Measurements from ENCODE around the gene SEMA4G. TPM values are rescaled to one million over a fixed set of nuclear protein-coding genes. Genes with fewer than 3 reads are reported as not detected.

Gene SEMA4G
- total RNA-seq, 1 experiment from 2014 or later = 0.70 TPM

- 0 out of 2 replicates have a peak, but pooled peaks cover 5% of the 10 kb centered on the region for H3K79me2 ChIP-seq (ENCODE audit: low read depth)
- no peaks in the 10 kb centered on the region for H3K9me2 ChIP-seq (ENCODE audit: insufficient read depth)
- H2AFZ ChIP-seq = peak overlapping the region; percentile 96; the same call in 1 of the 2 replicates
- DNase-seq = peak in 1 of 2 experiments; percentile 65
- H3K27ac ChIP-seq = 0 out of 2 replicates have a peak overlapping the region, but pooled peaks have one; percentile 12
- H3K4me2 ChIP-seq = peak overlapping the region; percentile 93
- peak overlapping the region; percentile 76 for H3K4me3 ChIP-seq
- H3F3A ChIP-seq (ENCODE audit: insufficient read depth, low read depth) = peaks cover 17% of the 10 kb centered on the region; the same call in 1 of the 2 replicates
- intact Hi-C loops (cut with micrococcal nuclease; ENCODE audit: unreplicated experiment) = no loop called here
- H4K20me1 ChIP-seq (ENCODE audit: insufficient read depth) = no peaks in the 10 kb centered on the region; the same call in 1 of the 2 replicates
- CTCF ChIA-PET = interaction anchor here (0.6 to 1.5 kb wide), 5 partner anchors 13 to 621 kb away, joined by 3 to 13 read pairs (median 6); no protein-coding TSS in a partner anchor
- BruUV-seq (replicated peaks) = no TSS peak
- TF ChIP-seq CTCF (conservative IDR thresholded peaks at IDR 0.05) = no peak
- TF ChIP-seq EZH2 (IDR thresholded peaks at IDR 0.05; ENCODE audit: low read depth) = no peak
- peaks cover 11% of the 10 kb centered on the region for H3K4me1 ChIP-seq (replicated peaks; ENCODE audit: insufficient read depth)
- H3K9me3 ChIP-seq (ENCODE audit: insufficient read depth, low read depth) = no peaks in the 10 kb centered on the region
- H3K27me3 ChIP-seq (ENCODE audit: insufficient read depth, low read depth) = no peaks in the 10 kb centered on the region
- no peaks in the 10 kb centered on the region for H3K36me3 ChIP-seq (ENCODE audit: low read depth)
- POLR2A ChIA-PET (ENCODE audit: unreplicated experiment) = interaction anchor here (1.0 kb wide), 1 partner anchor 13 kb away, joined by 9 read pairs; no protein-coding TSS in a partner anchor
Observed at GRCh38 chr10:100998183-100998990, 29.1 kb downstream of the SEMA4G start.

GRCh38 chr10:100998991-100999741 is 29.9 kb downstream of the SEMA4G start:
- ChIA-PET CTCF (interaction anchor here (0.8 to 1.5 kb wide), 2 partner anchors 12 to 15 kb away, joined by 3 to 6 read pairs; no protein-coding TSS in a partner anchor), POLR2A (ENCODE audit: unreplicated experiment) (interaction anchor here (0.7 to 1.0 kb wide), 2 partner anchors 12 to 89 kb away, joined by 4 to 9 read pairs; no protein-coding TSS in a partner anchor)
- H3K4me3 ChIP-seq = peak overlapping the region; percentile 76
- no peaks in the 10 kb centered on the region for H3K27me3 ChIP-seq (ENCODE audit: insufficient read depth, low read depth)
- H3K9me3 ChIP-seq (ENCODE audit: insufficient read depth, low read depth) = no peaks in the 10 kb centered on the region
- 0 out of 2 replicates have a peak, but pooled peaks cover 5% of the 10 kb centered on the region for H3K79me2 ChIP-seq (ENCODE audit: low read depth)
- H3K4me1 ChIP-seq (replicated peaks; ENCODE audit: insufficient read depth) = peaks cover 11% of the 10 kb centered on the region
- intact Hi-C loops (cut with micrococcal nuclease; ENCODE audit: unreplicated experiment) = no loop called here
- no peaks in the 10 kb centered on the region for H3K36me3 ChIP-seq (ENCODE audit: low read depth)
- peak in 1 of 2 experiments; percentile 69 for DNase-seq
- H4K20me1 ChIP-seq (ENCODE audit: insufficient read depth) = no peaks in the 10 kb centered on the region; the same call in 1 of the 2 replicates
- peak overlapping the region; percentile 93 for H3K4me2 ChIP-seq
- H3F3A ChIP-seq (ENCODE audit: insufficient read depth, low read depth) = peaks cover 11% of the 10 kb centered on the region; the same call in 1 of the 2 replicates
- TSS peak; percentile 77 for BruUV-seq (replicated peaks)
- H3K27ac ChIP-seq = 0 out of 2 replicates have a peak overlapping the region, but pooled peaks have one; percentile 12
- H3K9me2 ChIP-seq (ENCODE audit: insufficient read depth) = no peaks in the 10 kb centered on the region
- H2AFZ ChIP-seq = peak overlapping the region; percentile 88
- TF ChIP-seq EZH2 (IDR thresholded peaks at IDR 0.05; ENCODE audit: low read depth) (no peak), CTCF (conservative IDR thresholded peaks at IDR 0.05) (peak; percentile 83)

- Histone ChIP-seq H3K9me3 (ENCODE audit: insufficient read depth, low read depth) (no peaks in the 10 kb centered on the region), H3K4me3 (peak within 1 kb of the TSS; percentile 76), H3K36me3 (ENCODE audit: low read depth) (no peaks in the 10 kb centered on the region), H3F3A (ENCODE audit: insufficient read depth, low read depth) (peaks cover 5% of the 10 kb centered on the region; the same call in 1 of the 2 replicates), H3K4me2 (peak within 1 kb of the TSS; percentile 93), H4K20me1 (ENCODE audit: insufficient read depth) (no peaks in the 10 kb centered on the region; the same call in 1 of the 2 replicates), H2AFZ (peak within 1 kb of the TSS; percentile 88), H3K27me3 (ENCODE audit: insufficient read depth, low read depth) (no peaks in the 10 kb centered on the region), H3K4me1 (replicated peaks; ENCODE audit: insufficient read depth) (peaks cover 11% of the 10 kb centered on the region), H3K79me2 (ENCODE audit: low read depth) (0 out of 2 replicates have a peak, but pooled peaks cover 5% of the 10 kb centered on the region), H3K27ac (0 out of 2 replicates have a peak within 1 kb of the TSS, but pooled peaks have one; percentile 12), H3K9me2 (ENCODE audit: insufficient read depth) (no peaks in the 10 kb centered on the region)
- no peak for DNase-seq
- no peak for TF ChIP-seq CTCF (conservative IDR thresholded peaks at IDR 0.05)
- no peak for TF ChIP-seq EZH2 (IDR thresholded peaks at IDR 0.05; ENCODE audit: low read depth)
- intact Hi-C loops (cut with micrococcal nuclease; ENCODE audit: unreplicated experiment) = no loop called here
- CTCF ChIA-PET = no interaction called here
- BruUV-seq (replicated peaks) = no TSS peak
- POLR2A ChIA-PET (ENCODE audit: unreplicated experiment) = interaction anchor here (0.7 kb wide), 1 partner anchor 90 kb away, joined by 4 read pairs; no protein-coding TSS in a partner anchor
Observed at GRCh38 chr10:100999742-101000126, 30.4 kb downstream of the SEMA4G start, which contains the start of gene LZTS2. LZTS2 (plus strand) TSS chr10:100999808; CDS start chr10:101002539, 2,731 bp downstream.

All from PC-9 (cell line).